ENCODE results near the gene RABGAP1L.
"Not testable (repeated sequence)": the region's sequence is repeated elsewhere in the genome, so short reads cannot be mapped to it uniquely, and the experiment has no call there.

The RABGAP1L gene

DNA sequence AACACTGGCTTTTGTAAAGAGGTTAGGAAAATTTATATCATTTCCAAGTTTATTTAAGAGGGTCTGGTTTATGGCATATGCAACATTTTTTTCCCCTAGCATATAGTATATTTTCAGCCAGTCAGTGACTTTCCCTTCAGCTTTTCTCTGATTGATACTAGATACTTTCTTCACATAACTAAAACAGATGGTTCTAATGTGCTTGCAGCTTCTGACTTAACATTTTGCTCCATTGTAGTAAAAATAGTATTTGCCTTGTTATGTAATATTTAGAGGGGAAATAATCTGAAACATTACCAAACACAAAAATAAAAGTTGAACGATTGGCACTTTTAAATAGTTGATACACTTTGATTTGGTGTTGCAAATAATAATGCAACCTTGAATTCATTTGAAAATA is 480.1 kb downstream of the RABGAP1L start:
- H3K27ac ChIP-seq: no peak overlapping the region
- TF ChIP-seq CTCF (conservative IDR thresholded peaks at IDR 0.05) (no peak), ZFX (IDR thresholded peaks at IDR 0.05) (no peak)

GRCh38 chr1:174640783-174641182 is 481.5 kb downstream of the RABGAP1L start:
- H3K27ac ChIP-seq: no peak overlapping the region
- TF ChIP-seq ZFX (IDR thresholded peaks at IDR 0.05) (no peak), CTCF (conservative IDR thresholded peaks at IDR 0.05) (no peak)

- TF ChIP-seq ZFX (IDR thresholded peaks at IDR 0.05) (no peak), CTCF (conservative IDR thresholded peaks at IDR 0.05) (no peak)
- H3K27ac ChIP-seq: no peak overlapping the region
Observed at GRCh38 chr1:174642393-174642792, 483.1 kb downstream of the RABGAP1L start.

- TF ChIP-seq ZFX (IDR thresholded peaks at IDR 0.05) (no peak), CTCF (conservative IDR thresholded peaks at IDR 0.05) (no peak)
- no peak overlapping the region for H3K27ac ChIP-seq
Observed at GRCh38 chr1:174643206-174643605, 483.9 kb downstream of the RABGAP1L start.

DNA sequence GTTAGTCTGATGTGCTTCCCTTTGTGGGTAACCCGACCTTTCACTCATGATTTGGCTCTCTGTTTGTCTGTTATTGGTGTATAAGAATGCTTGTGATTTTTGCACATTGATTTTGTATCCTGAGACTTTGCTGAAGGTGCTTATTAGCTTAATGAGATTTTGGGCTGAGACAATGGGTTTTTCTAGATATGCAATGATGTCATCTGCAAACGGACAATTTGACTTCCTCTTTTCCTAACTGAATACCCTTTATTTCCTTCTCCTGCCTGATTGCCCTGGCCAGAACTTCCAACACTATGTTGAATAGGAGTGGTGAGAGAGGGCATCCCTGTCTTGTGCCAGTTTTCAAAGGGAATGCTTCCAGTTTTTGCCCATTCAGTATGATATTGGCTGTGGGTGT is 490.3 kb downstream of the RABGAP1L start:
- H3K27ac ChIP-seq: not testable (repeated sequence)

GRCh38 chr1:174652569-174653280 is 493.4 kb downstream of the RABGAP1L start:
- TF ChIP-seq ZFX (IDR thresholded peaks at IDR 0.05): no peak
- no peak for TF ChIP-seq CTCF (conservative IDR thresholded peaks at IDR 0.05)

DNA sequence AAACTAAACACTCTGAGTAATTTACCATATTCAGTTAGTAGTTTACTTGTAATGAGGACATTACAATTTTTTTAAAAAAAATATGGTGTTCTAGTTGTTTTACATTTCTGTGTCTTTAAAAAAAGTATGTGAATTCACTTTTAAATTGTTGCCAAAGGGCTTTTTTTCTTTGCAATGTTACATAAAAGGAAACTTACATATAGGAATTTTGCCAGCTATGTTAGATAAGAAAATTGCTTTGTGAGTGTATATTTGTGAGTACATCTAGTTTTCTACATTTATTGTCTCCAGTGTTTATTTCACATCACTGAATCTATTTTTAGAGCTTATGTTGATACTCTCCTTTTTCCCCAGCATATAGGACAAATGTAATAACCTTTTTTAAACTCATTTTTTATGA is 495.2 kb downstream of the RABGAP1L start:
- no peak for TF ChIP-seq CTCF (conservative IDR thresholded peaks at IDR 0.05)
- TF ChIP-seq ZFX (IDR thresholded peaks at IDR 0.05): no peak
- no peak overlapping the region for H3K27ac ChIP-seq

More at GRCh38 chr1:174652569-174653280, 493.4 kb downstream of the RABGAP1L start:
- no peak overlapping the region for H3K27ac ChIP-seq

All from C4-2B (cell line).